Uterus (tissue), 2 donors: ENCODE data around the gene RNF121.

Experiments used
- POLR2A ChIP-seq, 2 donors: fragments of 450-650 bp; IDR thresholded peaks; one replicate each; pipeline ENCODE4 v1.6.1; 2016; ENCODE audit warnings: antibody characterized with exemption in 2 of 2, mild to moderate bottlenecking in 1 of 2, moderate library complexity in 1 of 2
- TF ChIP-seq, protein P1 (sequence below), 4 experiments: fragments of 200-600 bp in 2 of 4; fragments of 450-650 bp in 2 of 4; sonication (generic) in 2 of 4; IDR thresholded peaks; one replicate each; pipeline ENCODE4 v1.5.1; 2016 to 2019; ENCODE audit warnings: antibody characterized with exemption in 4 of 4, mild to moderate bottlenecking in 2 of 4, moderate library complexity in 1 of 4

DNA sequence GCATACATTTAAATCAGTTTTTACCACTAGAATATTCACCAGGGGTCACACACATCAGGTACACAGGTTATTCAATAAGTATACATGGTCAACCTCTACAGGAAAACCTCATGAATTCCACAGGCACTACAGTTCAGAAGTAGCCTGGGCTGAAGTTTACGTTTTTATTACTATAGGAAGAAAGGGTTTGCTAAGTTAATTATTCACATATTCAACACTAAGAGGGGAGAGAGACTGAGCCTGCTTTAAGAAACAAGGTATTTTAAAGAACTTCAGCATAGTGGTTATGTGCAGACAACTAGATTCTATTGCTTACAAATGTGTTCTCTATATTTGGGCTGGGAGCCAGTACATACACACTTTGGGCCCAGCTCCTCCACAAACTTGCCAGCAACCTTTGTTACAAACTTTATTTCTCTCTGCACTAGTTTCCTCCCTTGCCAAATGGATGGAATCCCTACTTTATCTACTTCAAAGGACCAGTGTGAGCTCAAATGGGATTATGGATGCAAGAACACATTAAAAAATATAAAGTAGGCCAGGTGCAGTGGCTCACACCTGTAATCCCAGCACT lies 101.7 kb downstream of the RNF121 start:
- TF ChIP-seq, protein P1, sequence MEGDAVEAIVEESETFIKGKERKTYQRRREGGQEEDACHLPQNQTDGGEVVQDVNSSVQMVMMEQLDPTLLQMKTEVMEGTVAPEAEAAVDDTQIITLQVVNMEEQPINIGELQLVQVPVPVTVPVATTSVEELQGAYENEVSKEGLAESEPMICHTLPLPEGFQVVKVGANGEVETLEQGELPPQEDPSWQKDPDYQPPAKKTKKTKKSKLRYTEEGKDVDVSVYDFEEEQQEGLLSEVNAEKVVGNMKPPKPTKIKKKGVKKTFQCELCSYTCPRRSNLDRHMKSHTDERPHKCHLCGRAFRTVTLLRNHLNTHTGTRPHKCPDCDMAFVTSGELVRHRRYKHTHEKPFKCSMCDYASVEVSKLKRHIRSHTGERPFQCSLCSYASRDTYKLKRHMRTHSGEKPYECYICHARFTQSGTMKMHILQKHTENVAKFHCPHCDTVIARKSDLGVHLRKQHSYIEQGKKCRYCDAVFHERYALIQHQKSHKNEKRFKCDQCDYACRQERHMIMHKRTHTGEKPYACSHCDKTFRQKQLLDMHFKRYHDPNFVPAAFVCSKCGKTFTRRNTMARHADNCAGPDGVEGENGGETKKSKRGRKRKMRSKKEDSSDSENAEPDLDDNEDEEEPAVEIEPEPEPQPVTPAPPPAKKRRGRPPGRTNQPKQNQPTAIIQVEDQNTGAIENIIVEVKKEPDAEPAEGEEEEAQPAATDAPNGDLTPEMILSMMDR (IDR thresholded peaks at IDR 0.05) = no peak
- no peak for TF ChIP-seq POLR2A (IDR thresholded peaks at IDR 0.05)
